ENCODE data around the gene ATP8A2.

The ATP8A2 gene

GRCh38 chr13:25689539-25689938 is 317.8 kb downstream of the ATP8A2 start:
- DNase-seq = no peak

GRCh38 chr13:25690582-25690981 is 318.8 kb downstream of the ATP8A2 start:
- no peak for DNase-seq

GRCh38 chr13:25691654-25692053 is 319.9 kb downstream of the ATP8A2 start:
- DNase-seq = no peak

- no peak for DNase-seq
Measured at GRCh38 chr13:25692099-25692498, 320.3 kb downstream of the ATP8A2 start.

GRCh38 chr13:25699056-25699455 is 327.3 kb downstream of the ATP8A2 start:
- no peak for DNase-seq

- no peak for DNase-seq
Measured at GRCh38 chr13:25699600-25699999, 327.8 kb downstream of the ATP8A2 start.

- no peak for DNase-seq
Measured at GRCh38 chr13:25701304-25701703, 329.5 kb downstream of the ATP8A2 start.

GRCh38 chr13:25702386-25702785 is 330.6 kb downstream of the ATP8A2 start:
- DNase-seq = no peak

GRCh38 chr13:25707726-25708125 is 336.0 kb downstream of the ATP8A2 start:
- DNase-seq = no peak

GRCh38 chr13:25708268-25708667 is 336.5 kb downstream of the ATP8A2 start:
- DNase-seq = no peak

GRCh38 chr13:25709088-25709487 is 337.3 kb downstream of the ATP8A2 start:
- no peak for DNase-seq

- DNase-seq = no peak
Measured at GRCh38 chr13:25715760-25716159, 344.0 kb downstream of the ATP8A2 start.

GRCh38 chr13:25717666-25718197 is 346.0 kb downstream of the ATP8A2 start:
- DNase-seq = no peak

GRCh38 chr13:25719666-25720065 is 347.9 kb downstream of the ATP8A2 start:
- DNase-seq = no peak

- no peak for DNase-seq
Measured at GRCh38 chr13:25722893-25723292, 351.1 kb downstream of the ATP8A2 start.

- DNase-seq = no peak
Measured at GRCh38 chr13:25725104-25725503, 353.3 kb downstream of the ATP8A2 start.

- no peak for DNase-seq
Measured at GRCh38 chr13:25727250-25727649, 355.5 kb downstream of the ATP8A2 start.

- no peak for DNase-seq
Measured at GRCh38 chr13:25727810-25728209, 356.0 kb downstream of the ATP8A2 start.

- DNase-seq = no peak
Measured at GRCh38 chr13:25729201-25729600, 357.4 kb downstream of the ATP8A2 start.

GRCh38 chr13:25731037-25731436 is 359.3 kb downstream of the ATP8A2 start:
- DNase-seq = no peak

- DNase-seq = no peak
Measured at GRCh38 chr13:25731536-25731935, 359.8 kb downstream of the ATP8A2 start.

GRCh38 chr13:25732111-25732865 is 360.5 kb downstream of the ATP8A2 start:
- no peak for DNase-seq

GRCh38 chr13:25733001-25733491 is 361.3 kb downstream of the ATP8A2 start:
- DNase-seq = no peak

GRCh38 chr13:25733696-25734435 is 362.1 kb downstream of the ATP8A2 start:
- DNase-seq = no peak
